HG02884 (cell line): ENCODE data around the gene ACOXL.

ENCODE experiments used
- ATAC-seq: cut with Tn5 transposase; IDR thresholded peaks from one replicate; pipeline ENCODE4 v1.9.1; 2021; ENCODE audit warnings: mild to moderate bottlenecking, moderate library complexity; ENCODE audit not compliant: unreplicated experiment

The ACOXL gene

GRCh38 chr2:111120253-111121027 is 388.1 kb downstream of the ACOXL start, which contains the start of gene BCL2L11:
BCL2L11 (plus strand) TSS chr2:111120914; CDS start chr2:111123746, 2,832 bp downstream.
- ATAC-seq, result peak; percentile 42

GRCh38 chr2:111121028-111121827 is 388.9 kb downstream of the ACOXL start:
- no peak for ATAC-seq

GRCh38 chr2:111121828-111122630 is 389.7 kb downstream of the ACOXL start:
- peak; percentile 42 for ATAC-seq

- no peak for ATAC-seq
Measured at GRCh38 chr2:111122631-111123421, 390.5 kb downstream of the ACOXL start.

- ATAC-seq, result no peak
Measured at GRCh38 chr2:111123751-111124150, 391.4 kb downstream of the ACOXL start.

- ATAC-seq, result no peak
Measured at GRCh38 chr2:111126581-111126980, 394.2 kb downstream of the ACOXL start.

GRCh38 chr2:111127351-111127750 is 395.0 kb downstream of the ACOXL start:
- ATAC-seq, result no peak

GRCh38 chr2:111128096-111128495 is 395.7 kb downstream of the ACOXL start:
- no peak for ATAC-seq

GRCh38 chr2:111133603-111134002 is 401.2 kb downstream of the ACOXL start:
- no peak for ATAC-seq

GRCh38 chr2:111134055-111134454 is 401.7 kb downstream of the ACOXL start:
- no peak for ATAC-seq

GRCh38 chr2:111135237-111135909 is 403.0 kb downstream of the ACOXL start:
- no peak for ATAC-seq

- ATAC-seq, result no peak
Measured at GRCh38 chr2:111135910-111136297, 403.5 kb downstream of the ACOXL start.

GRCh38 chr2:111138839-111139238 is 406.5 kb downstream of the ACOXL start:
- no peak for ATAC-seq

GRCh38 chr2:111139637-111140317 is 407.4 kb downstream of the ACOXL start:
- ATAC-seq, result no peak

- no peak for ATAC-seq
Measured at GRCh38 chr2:111140815-111141214, 408.4 kb downstream of the ACOXL start.

- no peak for ATAC-seq
Measured at GRCh38 chr2:111142101-111142500, 409.7 kb downstream of the ACOXL start.

GRCh38 chr2:111143107-111143842 is 410.9 kb downstream of the ACOXL start:
- no peak for ATAC-seq

- ATAC-seq, result no peak
Measured at GRCh38 chr2:111143843-111144198, 411.4 kb downstream of the ACOXL start.
